GM19438 (cell line): Measurements from ENCODE around the gene DOCK1.

Source experiments
- ATAC-seq: cut with Tn5 transposase; IDR thresholded peaks from one replicate; pipeline ENCODE4 v1.9.1; 2021; ENCODE audit warnings: low read depth; ENCODE audit not compliant: unreplicated experiment

Gene DOCK1

DNA sequence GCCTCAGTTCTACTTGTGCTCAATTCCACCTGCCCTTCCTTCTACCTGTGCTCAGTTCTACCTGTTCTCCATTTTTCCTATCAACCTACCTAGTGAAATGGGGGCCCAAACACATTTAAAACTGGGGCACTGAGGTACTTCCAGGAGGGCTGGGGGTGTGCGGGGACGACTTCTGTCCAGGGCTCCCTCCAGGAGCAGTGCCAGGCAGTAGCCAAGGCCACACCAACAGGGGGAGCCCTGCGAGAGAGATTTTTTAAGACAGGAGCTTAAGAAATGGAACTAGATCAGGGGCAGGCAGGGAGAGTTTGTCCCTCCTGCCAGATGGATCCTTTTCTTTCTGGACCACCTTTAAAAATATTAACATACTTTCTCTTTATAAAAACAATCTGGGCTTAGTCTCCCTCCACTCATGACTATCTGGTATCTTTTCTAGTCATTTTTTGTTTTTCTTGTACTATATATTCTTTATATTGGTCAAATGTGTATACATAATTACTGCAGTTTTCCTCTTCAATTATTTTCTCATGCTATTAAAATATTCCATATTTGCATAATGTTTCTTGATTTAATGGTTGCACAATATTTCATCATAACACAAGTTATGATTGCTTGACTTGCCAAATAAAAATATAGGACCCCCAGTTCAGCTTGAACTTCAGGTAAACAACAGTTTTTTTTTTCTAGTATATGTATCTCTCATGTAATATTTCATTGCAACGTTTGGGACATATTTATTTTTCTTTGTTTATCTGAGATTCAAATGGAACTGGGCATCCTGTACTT lies 338.5 kb downstream of the DOCK1 start:
- ATAC-seq: no peak

DNA sequence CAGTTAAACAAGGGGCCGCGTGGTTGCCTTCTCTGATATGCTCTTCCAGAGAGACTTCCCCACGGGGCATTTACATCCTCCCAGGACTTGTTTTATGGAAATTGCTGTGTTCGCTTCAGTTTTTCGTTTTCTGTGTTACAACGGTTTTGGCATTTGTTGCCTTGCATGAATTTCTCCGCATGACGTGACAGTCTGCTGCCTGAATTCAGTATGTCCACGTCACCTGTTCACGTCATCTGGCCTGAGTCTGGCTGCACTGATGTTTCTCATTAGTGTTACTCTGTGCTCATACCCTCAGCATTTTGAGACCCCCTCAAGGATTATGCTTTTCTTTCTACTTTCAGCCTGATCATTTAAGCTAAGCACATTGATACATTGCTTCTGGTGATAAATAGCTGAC lies 340.2 kb downstream of the DOCK1 start:
- no peak for ATAC-seq

DNA sequence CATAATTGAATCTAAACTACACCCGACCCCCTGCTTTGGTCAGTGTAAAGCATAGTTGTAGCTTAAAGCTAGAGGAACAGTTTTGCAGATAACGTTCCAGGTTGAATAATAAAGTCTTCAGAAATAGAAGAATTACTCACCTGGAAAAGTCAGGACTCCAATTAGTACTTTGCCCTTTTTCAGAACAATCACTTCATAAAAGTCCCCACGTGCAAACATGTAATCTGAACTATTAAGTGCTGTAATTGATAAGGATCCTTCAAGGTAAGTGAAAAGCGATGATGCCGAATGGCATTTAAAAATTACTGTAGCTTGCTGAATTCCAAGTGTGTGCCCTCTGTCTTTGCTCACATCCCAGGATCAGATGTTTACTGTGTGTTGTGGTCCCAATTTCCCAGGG lies 344.8 kb downstream of the DOCK1 start:
- no peak for ATAC-seq

DNA sequence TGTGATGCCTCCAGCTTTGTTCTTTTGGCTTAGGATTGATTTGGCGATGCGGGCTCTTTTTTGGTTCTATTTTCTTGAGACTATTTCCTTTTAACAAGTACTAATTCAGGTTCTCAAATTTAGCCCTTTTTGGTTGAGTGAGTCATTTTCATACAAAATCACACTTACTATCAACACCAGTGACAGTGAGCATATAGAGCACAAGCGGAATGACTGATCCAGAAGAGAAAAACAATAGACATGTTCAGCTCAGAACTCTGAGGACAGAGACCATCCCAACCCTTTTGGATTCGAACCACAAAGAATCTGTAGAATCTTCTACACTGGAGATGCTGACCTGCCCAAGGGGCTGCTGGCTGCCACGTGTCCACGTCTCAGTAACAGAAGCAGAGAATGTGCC lies 347.6 kb downstream of the DOCK1 start:
- ATAC-seq: no peak

DNA sequence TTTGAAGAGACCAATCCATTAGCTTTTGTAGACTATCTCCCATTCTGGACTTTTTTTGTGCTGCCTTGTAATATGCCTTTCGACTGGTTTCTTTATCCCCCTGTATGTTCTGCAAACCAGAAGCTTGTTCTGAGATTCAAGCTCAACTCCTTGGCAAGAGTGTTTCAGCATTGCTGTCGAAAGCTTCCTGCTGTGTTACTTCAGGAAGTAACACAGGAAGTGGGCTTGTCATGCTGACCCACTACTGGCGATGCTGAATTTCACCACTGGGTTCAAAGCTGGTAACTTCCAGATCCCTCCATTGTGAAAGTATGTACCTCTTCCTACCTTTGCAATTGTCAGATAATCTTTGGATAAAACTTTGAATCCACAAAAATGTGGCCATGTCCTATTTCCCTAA lies 349.0 kb downstream of the DOCK1 start:
- ATAC-seq: no peak

DNA sequence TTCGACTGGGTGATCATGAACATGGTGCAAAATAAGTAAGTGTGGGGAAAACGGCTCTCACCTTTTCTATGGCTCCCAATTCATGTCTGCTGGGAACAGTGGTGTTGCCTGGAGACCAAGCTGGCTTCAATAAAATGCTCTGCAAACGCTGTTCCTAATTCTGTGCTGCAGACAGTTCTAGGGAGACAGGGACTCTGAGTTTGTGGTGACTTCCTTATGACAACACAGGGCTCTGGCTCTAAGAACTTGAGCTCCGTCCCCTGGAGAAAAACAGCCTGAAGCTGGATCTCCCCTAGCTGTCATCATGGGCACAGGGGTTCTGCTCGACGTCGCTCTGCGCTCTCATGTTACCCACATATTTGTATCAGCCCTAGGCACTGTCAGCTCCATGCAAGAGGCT lies 352.2 kb downstream of the DOCK1 start:
- no peak for ATAC-seq

DNA sequence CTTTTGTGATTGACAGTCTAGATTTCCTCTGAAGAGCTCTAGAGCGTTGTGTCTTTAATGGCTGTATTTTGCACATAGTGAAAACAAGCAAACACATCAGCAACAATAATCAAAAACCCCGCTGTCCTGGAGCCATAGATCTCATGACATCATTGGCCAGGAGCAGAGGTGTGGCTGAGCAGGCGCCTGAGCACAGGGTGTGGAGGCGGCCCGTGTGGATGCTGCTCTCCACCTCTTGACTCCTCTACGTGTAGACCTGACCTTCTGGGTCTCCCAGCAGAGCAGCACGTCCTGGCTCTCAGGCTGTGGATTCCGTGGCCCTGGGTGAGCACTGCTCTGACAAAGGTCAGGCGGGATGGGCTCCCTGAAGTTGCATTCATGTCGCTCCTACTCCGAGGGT lies 354.1 kb downstream of the DOCK1 start:
- no peak for ATAC-seq

DNA sequence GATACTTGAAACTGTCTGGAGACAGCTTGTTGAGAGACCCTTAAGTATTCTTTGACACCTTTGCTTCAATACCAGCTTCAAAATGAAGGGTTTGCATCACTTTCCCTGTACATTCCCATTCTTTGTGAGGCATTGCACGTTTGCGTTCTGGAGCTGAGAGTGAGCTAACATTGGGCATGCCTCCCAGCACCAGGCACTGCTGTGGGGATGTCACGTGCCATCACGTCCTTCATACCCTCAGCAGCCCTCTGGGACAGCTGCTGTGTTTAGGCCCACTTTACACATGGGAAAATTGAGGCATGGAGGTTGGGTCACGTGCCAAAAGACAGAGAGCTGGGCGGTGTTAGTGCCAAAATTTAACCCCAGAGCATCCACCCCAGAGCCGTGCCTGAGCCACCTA lies 357.4 kb downstream of the DOCK1 start:
- ATAC-seq: no peak

DNA sequence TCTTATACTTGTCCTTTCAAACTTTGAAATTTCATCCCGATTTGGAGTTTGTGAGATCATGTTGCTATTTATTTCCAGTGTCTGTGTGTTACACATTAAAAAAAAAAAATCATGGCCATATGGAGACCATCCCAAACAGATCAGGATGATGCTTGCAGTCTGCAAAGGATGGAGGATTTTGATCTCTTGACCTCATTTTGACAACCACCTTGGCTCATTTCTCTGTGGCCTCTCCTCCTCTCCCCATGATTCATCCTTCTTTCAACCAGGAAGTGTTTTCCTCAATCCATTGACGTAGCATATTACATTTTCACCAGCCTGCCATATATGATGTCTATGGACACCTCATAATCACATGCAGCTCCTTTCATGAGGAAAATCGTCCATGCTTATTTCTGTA lies 360.1 kb downstream of the DOCK1 start:
- ATAC-seq: no peak

DNA sequence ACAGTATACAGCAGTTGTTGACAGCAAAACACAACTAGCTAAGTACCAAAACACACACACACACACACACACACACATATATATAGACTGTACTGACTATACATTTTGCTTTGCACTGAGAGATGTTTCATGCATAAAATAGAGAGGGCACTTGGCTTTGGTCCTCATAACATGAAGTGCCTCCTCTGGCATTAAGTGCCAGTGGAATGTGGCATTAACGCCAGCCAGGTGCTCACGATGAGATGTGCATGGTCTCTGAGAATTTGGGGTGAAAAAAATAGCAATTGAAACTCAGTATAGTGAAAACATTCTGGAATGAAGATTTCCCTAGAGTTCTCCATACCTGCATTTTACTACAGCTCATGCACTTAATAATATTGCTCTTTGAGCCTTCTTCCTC lies 361.2 kb downstream of the DOCK1 start:
- no peak for ATAC-seq

DNA sequence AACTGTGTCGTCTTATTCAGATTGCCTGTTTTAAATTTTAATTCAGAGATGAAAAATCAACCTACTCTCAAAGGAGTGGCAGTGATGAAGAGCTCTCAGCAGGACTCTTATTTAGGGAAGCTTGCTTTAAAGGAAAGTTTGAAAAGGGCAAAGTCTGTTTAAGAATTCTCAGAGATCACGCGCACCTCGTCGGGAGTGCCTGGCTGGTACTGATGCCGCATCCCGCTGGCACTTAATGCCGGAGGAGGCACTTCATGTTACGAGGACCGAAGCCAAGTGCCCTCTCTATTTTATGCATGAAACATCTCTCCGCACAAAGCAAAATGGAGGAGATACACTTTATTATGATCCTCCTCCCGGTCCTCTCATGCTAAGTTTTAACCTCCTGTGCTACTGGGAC lies 362.2 kb downstream of the DOCK1 start:
- no peak for ATAC-seq

DNA sequence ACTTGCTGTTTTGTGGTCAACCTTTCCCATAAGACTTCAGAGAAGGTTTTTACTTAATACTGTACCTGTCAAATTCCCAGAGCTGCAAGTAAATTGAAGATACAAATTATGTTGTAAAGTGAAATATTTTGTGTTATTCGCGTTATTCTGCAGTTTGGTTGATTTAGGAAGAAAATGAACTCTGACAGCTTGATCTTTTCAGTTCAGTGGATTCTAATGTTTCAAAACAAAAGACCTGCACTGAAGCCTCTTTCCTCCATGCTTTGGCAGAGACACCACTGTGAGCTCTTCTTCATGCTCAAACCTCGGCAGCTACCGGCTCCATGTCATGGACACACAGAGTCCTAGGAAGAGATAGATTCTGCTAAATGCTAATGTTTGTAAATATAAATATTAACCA lies 366.8 kb downstream of the DOCK1 start:
- no peak for ATAC-seq

DNA sequence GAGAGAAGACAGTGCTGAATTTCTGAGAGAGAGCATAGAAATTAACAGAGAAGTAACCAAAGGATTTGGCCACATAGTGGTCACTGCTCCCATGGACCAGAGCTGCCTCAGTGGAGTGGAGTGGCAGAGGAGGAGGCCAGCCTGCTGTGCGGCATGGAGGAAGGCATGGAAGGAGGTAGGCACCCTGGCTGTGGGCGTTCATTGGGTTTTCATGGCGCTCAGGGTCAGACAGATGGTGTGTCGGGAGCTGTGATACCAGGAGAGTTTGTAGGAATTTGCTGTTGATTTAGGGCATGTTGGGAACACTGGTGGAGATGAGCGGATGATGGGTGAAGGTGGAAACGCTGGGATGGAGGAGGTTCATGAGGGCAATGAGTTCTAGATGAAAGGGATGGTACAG lies 370.0 kb downstream of the DOCK1 start:
- no peak for ATAC-seq

DNA sequence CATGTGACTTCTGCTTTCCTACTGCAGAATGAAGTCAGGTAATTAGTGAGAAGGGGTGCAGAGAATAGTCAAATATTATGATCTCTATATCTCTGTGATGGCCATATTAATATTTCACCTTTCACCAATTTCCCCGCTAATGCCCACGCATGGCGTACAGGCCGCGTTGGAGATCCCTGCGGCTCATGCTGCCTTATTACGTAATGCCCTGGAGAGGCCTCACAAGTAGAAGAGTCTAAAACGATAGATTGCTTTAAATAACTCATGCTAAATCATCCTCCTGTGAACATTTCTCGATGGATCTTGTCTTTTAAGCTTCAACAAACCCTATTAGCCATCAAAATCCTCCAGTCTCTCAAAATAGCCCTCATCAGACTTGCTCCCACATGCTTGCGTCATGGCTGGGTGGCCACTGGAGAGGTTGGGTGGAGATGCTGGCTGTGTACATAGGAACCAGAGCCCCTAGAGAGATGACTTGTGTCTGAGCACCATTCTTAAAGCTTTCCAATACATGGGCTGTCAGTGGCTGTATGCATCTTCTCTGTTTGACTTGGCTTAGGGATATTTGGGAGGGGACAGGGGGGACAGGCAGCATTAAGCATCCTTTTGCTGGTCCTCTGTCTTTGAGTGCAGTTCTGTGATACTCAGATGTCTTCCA lies 370.7 kb downstream of the DOCK1 start:
- ATAC-seq: no peak

DNA sequence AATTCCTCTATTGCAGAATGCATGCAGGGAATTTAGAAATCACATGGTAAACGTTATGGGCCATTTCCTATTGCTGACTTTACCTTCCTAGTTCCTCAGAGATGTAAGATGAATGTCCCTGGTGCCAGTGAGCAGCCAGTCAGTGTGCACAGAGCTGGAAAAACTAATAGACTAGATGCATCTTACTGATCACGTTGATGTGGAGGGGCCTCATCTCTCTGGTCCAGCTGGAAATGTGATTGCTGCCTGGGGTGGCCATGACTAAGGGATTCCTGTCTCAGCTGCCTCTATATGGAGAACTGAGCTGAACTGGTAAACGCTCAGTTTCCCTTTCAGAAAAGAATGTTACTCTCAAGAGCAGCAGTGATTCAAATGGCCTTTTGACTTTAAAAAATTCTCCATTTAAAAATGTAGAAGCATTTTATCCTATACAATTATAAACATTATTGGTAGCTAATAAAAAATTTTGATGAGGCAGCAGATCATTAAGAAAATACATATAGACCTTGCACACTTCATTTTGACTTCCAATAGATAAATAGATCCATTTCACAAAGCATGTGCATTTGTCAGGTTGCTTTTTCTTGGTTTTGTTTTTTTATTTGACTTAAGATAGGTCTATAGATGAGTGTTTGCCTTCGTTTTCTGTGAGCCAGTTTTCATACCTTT lies 371.7 kb downstream of the DOCK1 start:
- no peak for ATAC-seq

DNA sequence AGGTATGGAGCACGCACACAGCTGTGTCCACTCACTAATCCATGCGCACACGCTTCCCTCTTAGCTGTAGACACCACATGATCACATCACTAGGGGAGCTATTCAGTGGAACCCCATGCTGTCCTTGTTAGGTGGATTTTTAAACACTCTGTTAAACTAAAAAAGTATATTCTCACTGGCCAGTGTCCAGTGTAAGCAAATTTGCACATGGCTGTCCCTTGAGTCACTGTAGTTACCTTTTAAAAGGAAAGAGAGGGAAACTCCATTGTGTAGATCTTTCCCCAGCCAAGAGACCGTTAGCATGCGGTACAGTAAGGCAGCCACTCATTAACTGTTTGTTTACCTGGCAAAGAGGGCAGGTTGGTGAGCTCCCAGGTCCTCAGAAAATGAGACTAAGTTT lies 372.8 kb downstream of the DOCK1 start:
- ATAC-seq: no peak

DNA sequence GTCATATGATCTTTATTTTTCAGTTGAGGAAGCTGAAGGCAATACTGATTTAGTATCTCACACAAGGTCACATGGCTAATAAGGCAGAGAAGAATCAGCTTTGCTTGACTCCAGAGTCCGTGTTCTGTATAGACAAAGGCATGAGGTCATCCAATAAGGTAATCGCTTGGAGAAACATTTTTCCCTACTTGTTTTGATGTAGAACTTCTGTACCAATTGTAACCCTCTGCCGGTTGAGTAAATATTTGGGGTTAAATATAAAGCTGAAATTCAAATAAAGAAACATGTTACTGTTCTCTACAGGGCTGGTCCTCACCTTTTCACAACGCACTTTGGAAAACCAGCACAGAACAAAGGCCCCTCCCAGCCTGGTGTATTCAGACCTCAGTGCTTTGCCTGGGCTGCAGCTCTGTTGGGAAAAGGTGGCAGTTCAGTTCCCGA lies 374.1 kb downstream of the DOCK1 start:
- no peak for ATAC-seq

DNA sequence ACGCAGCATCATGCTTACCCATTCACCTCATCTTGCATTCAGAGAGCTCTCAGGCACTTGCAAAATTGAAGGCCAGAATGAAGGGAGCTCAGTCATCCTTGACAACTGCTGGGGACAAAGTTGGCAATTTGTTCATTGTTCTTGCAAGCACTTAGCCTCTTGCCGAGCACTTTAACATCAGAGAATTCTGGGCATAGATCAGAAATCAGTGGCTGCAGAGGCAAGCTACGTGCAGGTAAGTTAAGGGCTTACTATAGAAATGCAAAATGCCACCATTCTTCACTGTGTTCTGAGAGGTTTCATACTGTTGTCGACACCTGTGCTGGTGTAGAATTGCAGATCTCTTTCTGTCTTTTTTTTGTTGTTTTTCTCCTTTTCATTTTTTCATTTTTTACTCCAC lies 375.2 kb downstream of the DOCK1 start:
- no peak for ATAC-seq

DNA sequence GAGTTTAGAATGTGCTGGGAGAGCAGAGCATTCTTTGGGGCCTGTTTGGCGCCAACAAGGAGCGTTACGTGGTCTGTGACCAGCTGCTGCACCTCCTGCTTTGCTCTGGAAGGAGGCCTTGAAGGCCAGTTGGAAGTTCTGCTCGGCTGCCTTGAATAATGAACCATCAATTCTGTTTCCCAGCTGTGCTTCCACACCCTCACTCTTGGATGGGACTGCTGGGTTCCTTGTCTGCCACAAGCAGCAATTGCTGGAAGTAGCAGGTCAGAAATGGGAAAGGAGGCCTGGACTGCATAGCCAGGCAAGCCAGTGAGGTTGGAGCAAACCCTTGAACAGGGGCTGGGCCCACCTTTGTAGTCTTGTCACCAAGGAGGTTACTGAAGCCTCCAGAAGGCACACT lies 377.8 kb downstream of the DOCK1 start:
- ATAC-seq: no peak

DNA sequence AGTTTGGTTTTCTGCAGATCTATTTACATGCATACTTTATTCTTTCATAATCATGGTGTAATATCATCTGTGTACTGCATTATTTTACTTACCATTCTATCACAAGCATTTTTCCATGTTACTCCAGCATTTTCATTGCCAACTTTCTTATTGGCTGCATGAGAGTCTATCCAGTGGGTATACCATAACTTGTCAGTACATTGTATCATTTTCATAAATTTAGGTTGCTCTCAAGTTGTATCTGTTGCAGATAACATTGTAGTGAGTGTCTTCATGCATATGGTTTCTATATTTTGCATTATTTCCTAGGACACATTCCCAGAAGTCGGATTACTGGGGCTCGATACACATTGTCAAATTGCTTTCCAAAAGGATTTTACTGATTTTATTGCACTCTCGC lies 378.3 kb downstream of the DOCK1 start:
- no peak for ATAC-seq

DNA sequence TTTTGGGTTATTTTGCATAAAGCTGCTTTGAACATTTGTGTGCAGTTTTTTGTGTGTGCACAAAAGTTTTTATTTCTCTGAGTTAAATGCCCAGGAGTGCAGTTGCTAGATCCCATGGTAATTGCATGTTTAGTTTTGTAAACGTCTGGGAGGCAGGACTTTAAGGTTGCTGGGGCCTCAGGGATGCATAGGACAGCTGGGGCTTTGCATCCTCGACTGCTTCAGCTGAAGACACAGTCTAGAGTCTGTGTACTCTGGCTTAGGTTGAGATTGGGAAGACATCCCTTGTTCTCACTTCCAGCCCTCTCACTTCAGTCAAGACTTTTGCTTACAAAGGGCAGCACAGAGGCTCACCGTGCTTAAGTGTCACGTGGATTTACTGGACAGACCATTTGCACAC lies 385.6 kb downstream of the DOCK1 start:
- no peak for ATAC-seq

DNA sequence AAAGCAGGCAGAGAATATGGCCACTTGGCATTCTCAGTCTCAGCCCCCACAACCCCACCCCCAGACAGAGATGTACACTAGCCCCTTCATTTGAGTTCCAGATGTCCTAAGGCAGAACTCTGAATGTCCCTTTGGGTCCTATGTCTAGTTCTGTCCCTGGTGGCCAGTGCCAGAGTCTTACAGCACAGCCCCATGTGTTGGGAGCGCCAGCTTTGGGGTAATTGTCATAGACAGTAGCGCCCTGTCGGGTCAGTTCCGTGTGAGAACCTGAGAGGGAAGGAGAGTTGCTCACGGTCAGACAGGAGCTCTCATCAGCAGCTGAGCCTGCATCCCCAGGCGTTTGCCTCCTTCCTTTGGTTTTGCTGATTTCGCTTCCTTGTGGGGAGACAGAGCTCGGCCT lies 386.1 kb downstream of the DOCK1 start:
- ATAC-seq: no peak
